Progenitor cell of endocrine pancreas (in vitro differentiated cells): ENCODE measurements around the gene NEUROG2. TPM values are rescaled to one million over a fixed set of nuclear protein-coding genes. Genes with fewer than 3 reads are reported as not detected.

Experiments used
- DNase-seq: peaks from one replicate; pipeline ENCODE4 v3.0.0; 2021; ENCODE audit warnings: low spot score; ENCODE audit not compliant: unreplicated experiment
- H3K27ac Mint-ChIP-seq: 2 replicates; pipeline ENCODE4 v1.8.0; 2021; ENCODE audit warnings: mild to moderate bottlenecking, moderate library complexity, mixed read lengths
- H3K27me3 Mint-ChIP-seq: 2 replicates; pipeline ENCODE4 v1.8.0; 2021; ENCODE audit warnings: mixed read lengths
- H3K36me3 Mint-ChIP-seq: 2 replicates; pipeline ENCODE4 v1.8.0; 2022; ENCODE audit warnings: mixed read lengths; ENCODE audit not compliant: insufficient read depth
- H3K4me1 Mint-ChIP-seq: 2 replicates; pipeline ENCODE4 v1.8.0; 2021; ENCODE audit warnings: low read depth, mixed read lengths
- H3K4me3 Mint-ChIP-seq: 2 replicates; pipeline ENCODE4 v1.8.0; 2021; ENCODE audit warnings: low read depth, mild to moderate bottlenecking, moderate library complexity, mixed read lengths
- H3K9me3 Mint-ChIP-seq: 2 replicates; pipeline ENCODE4 v1.8.0; 2021; ENCODE audit warnings: low read depth, mixed read lengths
- CTCF ChIP-seq: fragments of 200-600 bp; sonication (generic); IDR thresholded peaks from one replicate; pipeline ENCODE4 v1.5.0; 2021; ENCODE audit warnings: antibody characterized with exemption, mild to moderate bottlenecking; ENCODE audit not compliant: unreplicated experiment
- total RNA-seq: library from RNA; stranded (reverse); gene quantifications from 2 replicates; pipeline ENCODE4 v1.2.1, GENCODE V29; 2021

Gene NEUROG2
- total RNA-seq, 1 donor from 2014 or later: not detected

GRCh38 chr4:112545346-112545745, 29.4 kb upstream of the NEUROG2 start:
- Mint-ChIP-seq H3K27ac (no peak overlapping the region), H3K27me3 (no peaks in the 10 kb centered on the region), H3K36me3 (no peaks in the 10 kb centered on the region), H3K9me3 (no peaks in the 10 kb centered on the region), H3K4me1 (no peaks in the 10 kb centered on the region), H3K4me3 (no peak overlapping the region)
- TF ChIP-seq CTCF: no peak
- no peak for DNase-seq

DNA sequence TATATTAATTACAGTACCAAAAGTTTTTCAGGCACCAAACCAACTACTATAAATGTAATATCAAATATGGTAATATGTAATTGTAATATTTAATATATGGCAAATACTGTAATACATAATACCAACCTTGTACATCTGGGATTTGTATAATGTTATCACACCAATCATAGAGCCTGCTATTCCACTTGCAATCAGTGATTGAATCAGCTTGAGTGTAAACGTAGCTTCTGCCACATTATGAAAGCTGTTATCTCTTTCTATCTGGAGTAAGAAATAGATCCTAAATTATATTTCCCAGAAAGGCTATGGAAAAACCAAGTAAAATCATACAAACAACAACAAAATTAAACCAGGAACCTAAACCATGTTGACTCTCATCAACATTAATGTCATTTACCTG, 24.7 kb upstream of the NEUROG2 start:
- no peaks in the 10 kb centered on the region for H3K9me3 Mint-ChIP-seq
- H3K4me3 Mint-ChIP-seq: no peak overlapping the region
- H3K27me3 Mint-ChIP-seq: no peaks in the 10 kb centered on the region
- no peaks in the 10 kb centered on the region for H3K4me1 Mint-ChIP-seq
- H3K27ac Mint-ChIP-seq: no peak overlapping the region
- peaks cover 5% of the 10 kb centered on the region for H3K36me3 Mint-ChIP-seq
- no peak for TF ChIP-seq CTCF
- no peak for DNase-seq

DNA sequence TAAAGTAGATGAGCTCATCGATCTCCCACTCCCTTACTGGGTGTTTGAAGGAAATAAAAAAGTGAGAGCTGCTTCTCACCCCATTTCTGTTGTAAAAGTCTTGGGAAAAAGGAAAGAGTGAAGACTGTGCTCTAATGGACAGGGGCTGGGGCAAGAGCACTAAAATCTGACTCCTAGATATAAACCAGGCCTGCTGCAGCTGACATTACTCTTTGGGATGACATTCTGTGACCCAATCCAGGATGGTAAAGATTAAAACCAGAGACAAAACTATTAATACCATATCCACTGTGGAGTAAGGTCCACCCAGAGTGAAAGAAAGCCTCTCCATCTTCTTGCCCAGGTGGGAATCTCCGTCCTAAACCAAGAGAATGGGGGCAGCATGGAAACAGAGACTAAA, 20.1 kb upstream of the NEUROG2 start:
- Mint-ChIP-seq H3K27ac (no peak overlapping the region), H3K4me3 (no peak overlapping the region), H3K27me3 (no peaks in the 10 kb centered on the region), H3K4me1 (no peaks in the 10 kb centered on the region), H3K36me3 (peaks cover 5% of the 10 kb centered on the region), H3K9me3 (no peaks in the 10 kb centered on the region)
- no peak for DNase-seq
- TF ChIP-seq CTCF: no peak

GRCh38 chr4:112532267-112532666, 16.3 kb upstream of the NEUROG2 start:
- H3K27me3 Mint-ChIP-seq: no peaks in the 10 kb centered on the region
- no peak for DNase-seq
- H3K36me3 Mint-ChIP-seq: no peaks in the 10 kb centered on the region
- H3K9me3 Mint-ChIP-seq: no peaks in the 10 kb centered on the region
- no peaks in the 10 kb centered on the region for H3K4me1 Mint-ChIP-seq
- H3K27ac Mint-ChIP-seq: no peak overlapping the region
- no peak for TF ChIP-seq CTCF
- no peak overlapping the region for H3K4me3 Mint-ChIP-seq

GRCh38 chr4:112531146-112531545, 15.2 kb upstream of the NEUROG2 start:
- Mint-ChIP-seq H3K9me3 (no peaks in the 10 kb centered on the region), H3K27ac (no peak overlapping the region), H3K36me3 (no peaks in the 10 kb centered on the region), H3K27me3 (peaks cover 9% of the 10 kb centered on the region), H3K4me1 (no peaks in the 10 kb centered on the region), H3K4me3 (no peak overlapping the region)
- DNase-seq: no peak
- no peak for TF ChIP-seq CTCF
